Mucosa of descending colon (tissue), 3 donors: ENCODE measurements around the gene CRLF1. TPM values are rescaled to one million over a fixed set of nuclear protein-coding genes. Genes with fewer than 3 reads are reported as not detected.

Source experiments
- ATAC-seq: fragments of 200-7000 bp; cut with Tn5 transposase; one replicate; pipeline ENCODE4 v1.9.1; 2020; ENCODE audit warnings: mild to moderate bottlenecking, moderate library complexity
- DNase-seq, 3 donors: peaks; one replicate each; pipeline ENCODE4 v3.0.0-alpha.2; 2020
- H3K36me3 ChIP-seq: fragments of 200-600 bp; one replicate; pipeline ENCODE4 v1.8.0; 2021; ENCODE audit warnings: low read depth, mild to moderate bottlenecking
- H3K4me1 ChIP-seq: fragments of 200-600 bp; one replicate; pipeline ENCODE4 v1.8.0; 2021; ENCODE audit warnings: low read depth, mild to moderate bottlenecking
- H3K4me3 ChIP-seq: fragments of 200-600 bp; one replicate; pipeline ENCODE4 v1.8.0; 2021; ENCODE audit warnings: mild to moderate bottlenecking
- H3K9me3 ChIP-seq: fragments of 200-600 bp; one replicate; pipeline ENCODE4 v1.8.0; 2021; ENCODE audit warnings: mild to moderate bottlenecking
- CTCF ChIP-seq: fragments of 200-600 bp; IDR thresholded peaks from one replicate; pipeline ENCODE4 v1.8.0; 2022; ENCODE audit warnings: antibody characterized with exemption, mild to moderate bottlenecking
- intact Hi-C, 2 donors: fragments of 100-400 bp; cut with DNase I in 1 of 2; cut with micrococcal nuclease in 1 of 2; formaldehyde crosslinking; loops; one replicate each; pipeline versions ENCODE4 v1.11.0 to v1.11.1; 2022; cut with DNase I, micrococcal nuclease
- total RNA-seq, 3 donors: library from RNA; stranded (reverse); fragmentation: NEBNext Ultra II Directional in 2 of 3; extraction: Animal tissue kit (Norgen Biotek cat#: 25700) in 2 of 3; gene quantifications; one replicate each; pipeline versions ENCODE4 v1.2.1 to v1.2.4, GENCODE V29; 2021 to 2023
- donor health status: DM: no; HTN: no; CAD: no; lungs with moderate emphysema.
- donor health status: DM: no; HTN: no; CAD: no.
- donor health status: DM: no; HTN: yes; CAD: no.

CRLF1 gene
- total RNA-seq, 3 donors from 2014 or later: 1.3 to 7.0 (median 6.6) TPM

GRCh38 chr19:18580311-18580710 lies 26.3 kb downstream of the CRLF1 start:
- Histone ChIP-seq H3K4me3 (no peak overlapping the region), H3K9me3 (no peaks in the 10 kb centered on the region), H3K4me1 (no peaks in the 10 kb centered on the region), H3K36me3 (peaks cover 5% of the 10 kb centered on the region)
- TF ChIP-seq CTCF: no peak
- no peak for ATAC-seq
- intact Hi-C loops: no loop called here
- DNase-seq: peak in 1 of 3 donors; percentile 14

GRCh38 chr19:18577365-18577914 lies 29.2 kb downstream of the CRLF1 start:
- intact Hi-C loops: loop anchor here in 1 of 2 donors (10.0 kb wide), 1 partner anchor 133 kb away; no protein-coding TSS in a partner anchor
- Histone ChIP-seq H3K9me3 (no peaks in the 10 kb centered on the region), H3K36me3 (peaks cover 9% of the 10 kb centered on the region), H3K4me1 (peaks cover 10% of the 10 kb centered on the region), H3K4me3 (no peak overlapping the region)
- no peak for ATAC-seq
- TF ChIP-seq CTCF: no peak
- peak in 1 of 3 donors; percentile 12 for DNase-seq

GRCh38 chr19:18576383-18576782 lies 30.2 kb downstream of the CRLF1 start:
- H3K4me3 ChIP-seq: no peak overlapping the region
- DNase-seq (peak in 1 of 3 donors; percentile 21), ATAC-seq (no peak)
- no peaks in the 10 kb centered on the region for H3K9me3 ChIP-seq
- intact Hi-C loops: loop anchor here in 1 of 2 donors (10.0 kb wide), 1 partner anchor 132 kb away; no protein-coding TSS in a partner anchor
- no peak for TF ChIP-seq CTCF
- peaks cover 12% of the 10 kb centered on the region for H3K4me1 ChIP-seq
- H3K36me3 ChIP-seq: peaks cover 9% of the 10 kb centered on the region

GRCh38 chr19:18574691-18575291 lies 31.8 kb downstream of the CRLF1 start:
- no peaks in the 10 kb centered on the region for H3K9me3 ChIP-seq
- TF ChIP-seq CTCF: no peak
- intact Hi-C loops: loop anchor here in 1 of 2 donors (10.0 kb wide), 1 partner anchor 130 kb away; no protein-coding TSS in a partner anchor
- ATAC-seq: no peak
- peak in 1 of 3 donors; percentile 39 for DNase-seq
- no peak overlapping the region for H3K4me3 ChIP-seq
- peaks cover 9% of the 10 kb centered on the region for H3K36me3 ChIP-seq
- peaks cover 12% of the 10 kb centered on the region for H3K4me1 ChIP-seq

GRCh38 chr19:18571564-18572344 lies 34.8 kb downstream of the CRLF1 start, which contains the start of gene UBA52:
UBA52 (plus strand) TSS chr19:18571857; CDS start chr19:18573301, 1,444 bp downstream.
- peaks cover 12% of the 10 kb centered on the region for H3K4me1 ChIP-seq
- H3K36me3 ChIP-seq: peaks cover 17% of the 10 kb centered on the region
- H3K9me3 ChIP-seq: no peaks in the 10 kb centered on the region
- intact Hi-C loops: loop anchor here in 1 of 2 donors (10.0 kb wide), 1 partner anchor 127 kb away; no protein-coding TSS in a partner anchor
- H3K4me3 ChIP-seq: peak within 1 kb of the TSS; percentile 76
- ATAC-seq (peak; percentile 99), DNase-seq (peak; percentile 99 to 100 (median 99))
- no peak for TF ChIP-seq CTCF
